CD14-positive monocyte (primary cell): ENCODE results near the gene PPP2R2D. TPM values are rescaled to one million over a fixed set of nuclear protein-coding genes. Genes with fewer than 3 reads are reported as not detected.

Source experiments
- DNase-seq, 3 donors: peaks; one replicate each; pipeline ENCODE4 v3.0.0-alpha.2; 2011 to 2022
- H2AFZ ChIP-seq: 2 replicates; pipeline ENCODE4 v1.6.0; 2012; ENCODE audit warnings: mild to moderate bottlenecking, low read depth, low read length, inconsistent platforms; ENCODE audit not compliant: insufficient read depth, poor library complexity, severe bottlenecking
- H3K27ac ChIP-seq, 2 donors: 1 replicate in 1 of 2; 2 replicates in 1 of 2; pipeline ENCODE4 v1.5.1; 2012 to 2013; ENCODE audit warnings: low read length in 2 of 2, control low read depth in 1 of 2, inconsistent platforms in 1 of 2, low read depth in 1 of 2, mild to moderate bottlenecking in 1 of 2
- H3K27me3 ChIP-seq, 2 donors: one replicate each; pipeline versions ENCODE4 v1.6.0 to v1.6.1; 2011 to 2013; ENCODE audit warnings: low read length in 2 of 2; ENCODE audit not compliant: control insufficient read depth in 2 of 2, insufficient read depth in 2 of 2
- H3K36me3 ChIP-seq, 2 donors: replicated peaks in 1 of 2; 1 replicate in 1 of 2; 2 replicates in 1 of 2; pipeline versions ENCODE4 v1.5.1 to v1.6.1; 2012 to 2013; ENCODE audit warnings: low read length in 2 of 2, control low read depth in 1 of 2, inconsistent platforms in 1 of 2, mild to moderate bottlenecking in 1 of 2; ENCODE audit not compliant: insufficient read depth in 2 of 2, control insufficient read depth in 1 of 2
- H3K4me1 ChIP-seq, 2 donors: 1 replicate in 1 of 2; 2 replicates in 1 of 2; pipeline versions ENCODE4 v1.5.1 to v1.6.1; 2012 to 2013; ENCODE audit warnings: low read length in 2 of 2, control low read depth in 1 of 2, inconsistent platforms in 1 of 2, mild to moderate bottlenecking in 1 of 2, moderate library complexity in 1 of 2; ENCODE audit not compliant: insufficient read depth in 2 of 2, control insufficient read depth in 1 of 2
- H3K4me2 ChIP-seq: replicated peaks from 2 replicates; pipeline ENCODE3; 2012; ENCODE audit warnings: low read length, moderate library complexity, mild to moderate bottlenecking; ENCODE audit not compliant: poor library complexity, severe bottlenecking; ENCODE audit errors: extremely low read depth
- H3K4me3 ChIP-seq, 3 experiments: fragments of 200-600 bp in 1 of 3; sonication (generic) in 1 of 3; replicated peaks in 1 of 3; 1 replicate in 2 of 3; 2 replicates in 1 of 3; pipeline ENCODE4 v1.5.1; 2011 to 2013; ENCODE audit warnings: low read length in 3 of 3, mild to moderate bottlenecking in 3 of 3, control low read depth in 2 of 3, low read depth in 2 of 3, inconsistent platforms in 1 of 3, moderate library complexity in 1 of 3
- H3K79me2 ChIP-seq: 2 replicates; pipeline ENCODE4 v1.6.0; 2012; ENCODE audit warnings: mild to moderate bottlenecking, control low read depth, inconsistent platforms, low read length, moderate library complexity; ENCODE audit not compliant: insufficient read depth
- H3K9ac ChIP-seq: 2 replicates; pipeline ENCODE4 v1.6.0; 2017; ENCODE audit warnings: low read length, mild to moderate bottlenecking; ENCODE audit not compliant: insufficient read depth, poor library complexity, severe bottlenecking
- H3K9me3 ChIP-seq, 2 donors: replicated peaks in 1 of 2; 1 replicate in 1 of 2; 2 replicates in 1 of 2; pipeline versions ENCODE4 v1.5.1 to v1.6.1; 2012 to 2013; ENCODE audit warnings: low read length in 2 of 2, control low read depth in 1 of 2; ENCODE audit not compliant: control insufficient read depth in 1 of 2, insufficient read depth in 1 of 2
- H4K20me1 ChIP-seq: 2 replicates; pipeline ENCODE4 v1.6.0; 2012; ENCODE audit warnings: mild to moderate bottlenecking, low read length, control low read depth, moderate library complexity; ENCODE audit not compliant: insufficient read depth
- H3K27ac Mint-ChIP-seq, 7 donors: one replicate each; pipeline ENCODE4 v1.8.0; 2020; ENCODE audit warnings: mild to moderate bottlenecking in 7 of 7, mixed read lengths in 7 of 7, moderate library complexity in 6 of 7, inconsistent platforms in 2 of 7
- H3K27me3 Mint-ChIP-seq, 3 donors: one replicate each; pipeline ENCODE4 v1.8.0; 2021 to 2022; ENCODE audit warnings: low read depth in 3 of 3, mild to moderate bottlenecking in 3 of 3, mixed read lengths in 3 of 3, moderate library complexity in 3 of 3, inconsistent platforms in 1 of 3
- H3K36me3 Mint-ChIP-seq, 2 donors: one replicate each; pipeline ENCODE4 v1.8.0; 2020; ENCODE audit warnings: mixed read lengths in 2 of 2, inconsistent platforms in 1 of 2, mild to moderate bottlenecking in 1 of 2
- H3K4me1 Mint-ChIP-seq: one replicate; pipeline ENCODE4 v1.8.0; 2020; ENCODE audit warnings: mild to moderate bottlenecking, mixed read lengths
- H3K4me3 Mint-ChIP-seq, 2 donors: one replicate each; pipeline ENCODE4 v1.8.0; 2020; ENCODE audit warnings: mild to moderate bottlenecking in 2 of 2, mixed read lengths in 2 of 2, moderate library complexity in 1 of 2
- H3K9me3 Mint-ChIP-seq, 7 donors: one replicate each; pipeline ENCODE4 v1.8.0; 2020 to 2022; ENCODE audit warnings: mixed read lengths in 7 of 7, mild to moderate bottlenecking in 6 of 7, moderate library complexity in 6 of 7, inconsistent platforms in 2 of 7
- WGBS: methylation state at CpG from one replicate; pipeline ENCODE4 v1.1.5; 2013; ENCODE audit warnings: missing lambda C conversion rate; ENCODE audit not compliant: insufficient coverage; 5-methylcytosine and 5-hydroxymethylcytosine counted together
- intact Hi-C, 2 donors: fragments of 100-400 bp; cut with micrococcal nuclease; formaldehyde crosslinking; loops; one replicate each; pipeline versions ENCODE4 v1.15.0 to v1.15.1; 2023
- polyA plus RNA-seq, 3 donors: library from polyadenylated mRNA; depleted of rRNA in 1 of 3; unstranded in 2 of 3; stranded (reverse) in 1 of 3; fragments of 300-500 nt in 2 of 3; fragments of >200 nt in 1 of 3; fragmentation: Illumina TruSeq in 2 of 3; gene quantifications; 1 replicate in 2 of 3; 2 replicates in 1 of 3; pipeline ENCODE4 v1.2.3, GENCODE V29; 2012 to 2021
- TF ChIP-seq, protein P1 (sequence below): fragments of 200-600 bp; IDR thresholded peaks from one replicate; pipeline ENCODE4 v1.8.0; 2022; ENCODE audit warnings: antibody characterized with exemption, mild to moderate bottlenecking

PPP2R2D gene
- polyA plus RNA-seq, 3 donors, result 12.8 to 23.5 (median 12.9) TPM

DNA sequence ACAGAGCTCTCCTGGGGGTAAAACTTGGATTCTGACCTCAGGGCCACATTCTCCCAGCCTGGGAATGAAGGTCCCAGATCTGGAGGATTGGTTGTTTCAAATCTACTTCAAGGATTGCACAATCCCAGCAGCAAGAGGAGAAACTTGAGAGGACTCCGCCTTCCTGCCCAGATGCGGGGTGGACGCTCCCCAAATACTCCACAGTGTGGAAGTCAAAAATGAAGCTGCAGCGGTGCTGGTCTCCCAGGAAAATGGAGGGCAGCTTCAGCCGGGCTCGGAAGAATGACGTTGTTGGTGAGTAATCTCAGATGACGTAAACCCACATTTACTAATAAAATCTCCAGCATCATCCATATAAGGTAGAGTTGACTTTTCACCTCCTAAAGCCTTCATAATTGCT is 31.5 kb upstream of the PPP2R2D start:
- peaks cover 0 to 7% (median 3%) of the 10 kb centered on the region in 7 donors for H3K9me3 Mint-ChIP-seq
- H3K27me3 ChIP-seq, result no peaks in the 10 kb centered on the region
- H3K27me3 Mint-ChIP-seq, result peaks cover 3 to 11% (median 5%) of the 10 kb centered on the region in 3 donors
- no peak overlapping the region for H3K9ac ChIP-seq
- intact Hi-C loops, result loop anchor here in 1 of 2 donors (5.0 kb wide), 1 partner anchor 407 kb away; no protein-coding TSS in a partner anchor
- TF ChIP-seq, protein P1, sequence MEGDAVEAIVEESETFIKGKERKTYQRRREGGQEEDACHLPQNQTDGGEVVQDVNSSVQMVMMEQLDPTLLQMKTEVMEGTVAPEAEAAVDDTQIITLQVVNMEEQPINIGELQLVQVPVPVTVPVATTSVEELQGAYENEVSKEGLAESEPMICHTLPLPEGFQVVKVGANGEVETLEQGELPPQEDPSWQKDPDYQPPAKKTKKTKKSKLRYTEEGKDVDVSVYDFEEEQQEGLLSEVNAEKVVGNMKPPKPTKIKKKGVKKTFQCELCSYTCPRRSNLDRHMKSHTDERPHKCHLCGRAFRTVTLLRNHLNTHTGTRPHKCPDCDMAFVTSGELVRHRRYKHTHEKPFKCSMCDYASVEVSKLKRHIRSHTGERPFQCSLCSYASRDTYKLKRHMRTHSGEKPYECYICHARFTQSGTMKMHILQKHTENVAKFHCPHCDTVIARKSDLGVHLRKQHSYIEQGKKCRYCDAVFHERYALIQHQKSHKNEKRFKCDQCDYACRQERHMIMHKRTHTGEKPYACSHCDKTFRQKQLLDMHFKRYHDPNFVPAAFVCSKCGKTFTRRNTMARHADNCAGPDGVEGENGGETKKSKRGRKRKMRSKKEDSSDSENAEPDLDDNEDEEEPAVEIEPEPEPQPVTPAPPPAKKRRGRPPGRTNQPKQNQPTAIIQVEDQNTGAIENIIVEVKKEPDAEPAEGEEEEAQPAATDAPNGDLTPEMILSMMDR, result no peak
- no peak for DNase-seq
- no peak overlapping the region for H3K4me3 ChIP-seq
- H3K27ac Mint-ChIP-seq, result peak overlapping the region in 2 of 7 donors; percentile 6 to 80
- H3K4me1 Mint-ChIP-seq, result no peaks in the 10 kb centered on the region
- no peaks in the 10 kb centered on the region for H3K4me1 ChIP-seq
- H4K20me1 ChIP-seq, result no peaks in the 10 kb centered on the region
- H3K36me3 ChIP-seq, result no peaks in the 10 kb centered on the region
- no peak overlapping the region for H3K4me2 ChIP-seq
- no peaks in the 10 kb centered on the region for H3K9me3 ChIP-seq
- H3K36me3 Mint-ChIP-seq, result no peaks in the 10 kb centered on the region
- H3K27ac ChIP-seq, result no peak overlapping the region
- no peaks in the 10 kb centered on the region for H3K79me2 ChIP-seq
- H2AFZ ChIP-seq, result no peak overlapping the region
- 100% methylated on average over 4 of the region's 8 CpGs for WGBS
- no peak overlapping the region for H3K4me3 Mint-ChIP-seq

DNA sequence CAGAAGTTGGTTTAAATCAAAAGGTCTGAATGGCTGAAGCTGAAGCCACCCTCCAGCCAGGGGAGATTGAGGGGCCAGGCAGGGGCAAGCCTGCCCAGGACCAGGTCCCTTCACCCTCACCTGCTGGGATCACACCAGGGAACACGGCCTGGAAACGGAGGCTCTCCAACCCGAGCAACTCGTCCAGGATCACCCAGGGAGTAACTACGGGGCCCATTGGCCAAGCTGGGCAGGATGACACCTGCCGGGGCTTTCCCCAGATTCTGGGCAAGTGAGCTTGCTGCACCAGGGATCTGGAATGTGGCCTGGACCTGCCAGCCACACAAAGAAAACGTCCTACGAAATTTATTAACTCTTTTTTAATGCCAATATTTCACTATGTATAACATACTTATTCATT is 30.4 kb upstream of the PPP2R2D start:
- H3K36me3 Mint-ChIP-seq, result no peaks in the 10 kb centered on the region
- H4K20me1 ChIP-seq, result no peaks in the 10 kb centered on the region
- no peaks in the 10 kb centered on the region for H3K9me3 ChIP-seq
- H3K27ac Mint-ChIP-seq, result no peak overlapping the region
- intact Hi-C loops, result loop anchor here in 1 of 2 donors (5.0 kb wide), 2 partner anchors 418 to 1678 kb away; no protein-coding TSS in a partner anchor
- no peaks in the 10 kb centered on the region for H3K27me3 ChIP-seq
- no peak overlapping the region for H3K9ac ChIP-seq
- no peak overlapping the region for H3K27ac ChIP-seq
- peaks cover 0 to 7% (median 3%) of the 10 kb centered on the region in 7 donors for H3K9me3 Mint-ChIP-seq
- peaks cover 3 to 9% (median 5%) of the 10 kb centered on the region in 3 donors for H3K27me3 Mint-ChIP-seq
- no peak overlapping the region for H2AFZ ChIP-seq
- peaks cover 3% of the 10 kb centered on the region for H3K4me1 Mint-ChIP-seq
- TF ChIP-seq, protein P1, result no peak
- H3K4me2 ChIP-seq, result no peak overlapping the region
- H3K4me1 ChIP-seq, result no peaks in the 10 kb centered on the region
- no peaks in the 10 kb centered on the region for H3K36me3 ChIP-seq
- DNase-seq, result no peak
- H3K79me2 ChIP-seq, result no peaks in the 10 kb centered on the region
- WGBS, result 94% methylated on average over 5 of the region's 8 CpGs
- no peak overlapping the region for H3K4me3 ChIP-seq
- no peak overlapping the region for H3K4me3 Mint-ChIP-seq
